Breast epithelium (tissue), 4 donors: ENCODE results near the gene ZNF281. TPM values are rescaled to one million over a fixed set of nuclear protein-coding genes. Genes with fewer than 3 reads are reported as not detected.

ENCODE experiments used
- DNase-seq, 2 donors: peaks; one replicate each; pipeline ENCODE4 v3.0.0-alpha.2; 2019; ENCODE audit warnings: low spot score in 2 of 2
- H3K27ac ChIP-seq, 2 donors: fragments of 200-600 bp; sonication (generic) in 1 of 2; one replicate each; pipeline ENCODE4 v1.5.1; 2016 to 2019; ENCODE audit warnings: mild to moderate bottlenecking in 1 of 2
- H3K27me3 ChIP-seq, 2 donors: fragments of 200-600 bp; sonication (generic) in 1 of 2; one replicate each; pipeline versions ENCODE4 v1.5.1 to v1.6.0; 2017 to 2019; ENCODE audit warnings: control low read depth in 1 of 2, mild to moderate bottlenecking in 1 of 2
- H3K36me3 ChIP-seq: fragments of 200-600 bp; one replicate; pipeline ENCODE4 v1.5.1; 2019
- H3K4me1 ChIP-seq, 2 donors: fragments of 200-600 bp; sonication (generic); one replicate each; pipeline ENCODE4 v1.5.1; 2016 to 2019; ENCODE audit warnings: control low read depth in 1 of 2
- H3K4me3 ChIP-seq, 3 donors: fragments of 200-600 bp; sonication (generic); 1 replicate in 2 of 3; 2 replicates in 1 of 3; pipeline ENCODE4 v1.5.1; 2016 to 2019; ENCODE audit warnings: mild to moderate bottlenecking in 3 of 3, moderate library complexity in 2 of 3
- H3K9me3 ChIP-seq, 2 donors: fragments of 200-600 bp; sonication (generic) in 1 of 2; one replicate each; pipeline ENCODE4 v1.5.1; 2016 to 2019; ENCODE audit warnings: control low read depth in 1 of 2
- POLR2A ChIP-seq: fragments of 450-650 bp; IDR thresholded peaks from one replicate; pipeline ENCODE4 v1.6.1; 2016; ENCODE audit warnings: antibody characterized with exemption, mild to moderate bottlenecking, moderate library complexity
- POLR2AphosphoS5 ChIP-seq, 3 donors: sonication (generic); formaldehyde crosslinking; IDR thresholded peaks; one replicate each; pipeline ENCODE4 v1.6.1; 2017; ENCODE audit warnings: antibody characterized with exemption in 3 of 3
- intact Hi-C: fragments of 100-400 bp; cut with DNase I; formaldehyde crosslinking; loops from one replicate; pipeline ENCODE4 v1.15.1; 2023; ENCODE audit warnings: low total_unique reads
- total RNA-seq, 3 donors: library from RNA; depleted of rRNA; stranded (reverse); fragments of >200 nt; gene quantifications; one replicate each; pipeline ENCODE4 v1.1.0, GENCODE V29; 2016
- TF ChIP-seq, protein P1 (sequence below), 3 donors: fragments of 450-650 bp; IDR thresholded peaks; one replicate each; pipeline ENCODE4 v1.5.1; 2016 to 2017; ENCODE audit warnings: antibody characterized with exemption in 3 of 3, mild to moderate bottlenecking in 3 of 3, moderate library complexity in 3 of 3

The ZNF281 gene
- total RNA-seq, 3 donors from 2014 or later = 11.0 to 25.6 (median 16.1) TPM

DNA sequence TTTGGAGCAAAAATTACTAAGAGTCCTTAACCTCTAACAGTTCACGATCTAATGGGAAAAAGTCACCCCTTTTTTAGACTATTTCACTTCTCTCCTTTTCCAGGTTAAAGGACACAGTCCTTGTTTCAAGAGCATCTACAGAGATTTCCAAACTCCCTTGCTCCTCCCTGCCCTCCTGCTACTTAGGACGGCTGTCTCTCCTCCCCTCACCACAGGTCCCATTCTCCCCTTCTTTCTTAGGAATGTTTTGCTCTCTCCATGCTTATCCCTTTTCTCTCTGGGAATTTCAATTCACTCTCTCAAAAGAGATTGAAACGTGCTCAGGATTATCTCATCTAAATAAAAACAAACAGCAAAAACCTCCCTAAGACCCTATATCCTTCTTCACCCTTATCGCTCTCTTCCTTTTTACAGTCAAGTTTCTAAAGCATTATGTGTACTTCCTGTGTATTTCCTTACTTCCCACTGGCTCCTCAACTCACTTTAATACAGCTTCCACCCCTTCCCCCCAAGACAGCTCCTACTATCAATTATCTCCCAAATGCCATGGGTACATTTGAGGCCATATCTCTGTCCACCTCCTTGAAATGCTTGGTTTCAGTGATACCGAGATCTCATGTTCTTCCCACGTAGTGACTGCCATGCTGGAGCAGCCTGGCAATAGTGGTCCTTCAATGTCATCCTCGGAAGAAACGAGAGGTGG is 43.2 kb upstream of the ZNF281 start:
- Histone ChIP-seq H3K27ac (no peak overlapping the region), H3K9me3 (no peaks in the 10 kb centered on the region), H3K4me1 (no peaks in the 10 kb centered on the region), H3K4me3 (no peak overlapping the region), H3K36me3 (no peaks in the 10 kb centered on the region), H3K27me3 (no peaks in the 10 kb centered on the region)
- DNase-seq = no peak
- intact Hi-C loops = no loop called here
- TF ChIP-seq, protein P1, sequence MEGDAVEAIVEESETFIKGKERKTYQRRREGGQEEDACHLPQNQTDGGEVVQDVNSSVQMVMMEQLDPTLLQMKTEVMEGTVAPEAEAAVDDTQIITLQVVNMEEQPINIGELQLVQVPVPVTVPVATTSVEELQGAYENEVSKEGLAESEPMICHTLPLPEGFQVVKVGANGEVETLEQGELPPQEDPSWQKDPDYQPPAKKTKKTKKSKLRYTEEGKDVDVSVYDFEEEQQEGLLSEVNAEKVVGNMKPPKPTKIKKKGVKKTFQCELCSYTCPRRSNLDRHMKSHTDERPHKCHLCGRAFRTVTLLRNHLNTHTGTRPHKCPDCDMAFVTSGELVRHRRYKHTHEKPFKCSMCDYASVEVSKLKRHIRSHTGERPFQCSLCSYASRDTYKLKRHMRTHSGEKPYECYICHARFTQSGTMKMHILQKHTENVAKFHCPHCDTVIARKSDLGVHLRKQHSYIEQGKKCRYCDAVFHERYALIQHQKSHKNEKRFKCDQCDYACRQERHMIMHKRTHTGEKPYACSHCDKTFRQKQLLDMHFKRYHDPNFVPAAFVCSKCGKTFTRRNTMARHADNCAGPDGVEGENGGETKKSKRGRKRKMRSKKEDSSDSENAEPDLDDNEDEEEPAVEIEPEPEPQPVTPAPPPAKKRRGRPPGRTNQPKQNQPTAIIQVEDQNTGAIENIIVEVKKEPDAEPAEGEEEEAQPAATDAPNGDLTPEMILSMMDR (IDR thresholded peaks at IDR 0.05) = no peak
- TF ChIP-seq POLR2AphosphoS5 (IDR thresholded peaks at IDR 0.05) (no peak), POLR2A (no peak)

DNA sequence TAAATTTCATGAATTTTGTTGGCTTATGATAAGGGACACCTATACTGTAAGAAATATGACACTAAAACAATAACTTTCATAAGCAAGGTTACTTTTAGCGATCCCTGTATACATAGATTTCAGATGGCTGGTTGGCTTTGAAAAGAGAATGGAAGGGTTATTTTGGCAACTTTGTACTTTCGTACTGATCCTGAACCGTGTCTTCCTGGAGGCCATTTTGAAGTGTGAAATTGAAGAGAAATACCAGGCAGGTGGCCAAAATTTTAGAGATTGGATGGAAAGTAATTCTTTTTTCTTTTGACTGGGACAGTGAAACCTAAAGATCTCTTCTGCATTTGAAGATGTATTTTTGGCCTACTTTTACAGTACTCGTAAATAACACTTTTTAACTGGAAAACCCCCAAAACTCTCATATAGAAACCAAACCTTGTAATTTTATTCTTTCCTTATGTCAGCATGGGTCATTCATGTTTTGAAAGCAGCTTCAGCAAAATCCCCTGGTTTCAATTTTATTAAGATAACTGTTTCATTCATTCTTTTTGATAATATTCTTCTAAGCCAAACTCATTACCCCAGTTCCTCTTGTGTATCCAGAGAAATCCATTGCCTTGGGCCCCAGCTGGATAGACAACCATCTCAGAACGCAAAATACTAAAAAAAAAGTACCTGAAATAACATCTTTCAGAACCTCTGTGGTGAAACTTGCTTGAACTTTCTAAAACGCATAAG is 38.4 kb upstream of the ZNF281 start:
- Histone ChIP-seq H3K27ac (no peak overlapping the region), H3K9me3 (no peaks in the 10 kb centered on the region), H3K36me3 (no peaks in the 10 kb centered on the region), H3K4me3 (no peak overlapping the region), H3K27me3 (no peaks in the 10 kb centered on the region), H3K4me1 (no peaks in the 10 kb centered on the region)
- DNase-seq = no peak
- TF ChIP-seq, protein P1 (IDR thresholded peaks at IDR 0.05) = no peak
- TF ChIP-seq POLR2AphosphoS5 (IDR thresholded peaks at IDR 0.05) (no peak), POLR2A (no peak)
- intact Hi-C loops = no loop called here

DNA sequence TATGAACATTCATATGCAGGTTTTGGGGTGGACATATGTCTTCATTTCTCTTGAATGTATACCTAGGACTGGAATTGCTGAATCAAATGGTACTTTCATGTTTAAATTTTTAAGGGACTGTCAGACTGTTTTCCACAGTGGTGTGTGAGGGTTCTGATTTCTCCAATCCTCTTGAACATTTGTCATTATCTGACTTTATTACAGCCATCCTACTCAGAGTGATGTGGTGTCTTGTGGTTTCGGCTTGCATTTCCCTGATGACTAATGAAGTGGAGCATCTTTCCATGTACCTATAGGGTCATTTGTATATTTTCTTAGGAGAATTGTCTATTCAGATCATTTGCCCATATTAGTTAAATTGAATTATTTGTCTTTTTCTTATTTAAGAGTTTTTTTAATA is 35.4 kb upstream of the ZNF281 start:
- intact Hi-C loops = no loop called here
- TF ChIP-seq POLR2A (no peak), POLR2AphosphoS5 (IDR thresholded peaks at IDR 0.05) (no peak)
- TF ChIP-seq, protein P1 (IDR thresholded peaks at IDR 0.05) = no peak
- Histone ChIP-seq H3K4me1 (no peaks in the 10 kb centered on the region), H3K27me3 (no peaks in the 10 kb centered on the region), H3K9me3 (no peaks in the 10 kb centered on the region), H3K36me3 (no peaks in the 10 kb centered on the region), H3K27ac (no peak overlapping the region), H3K4me3 (no peak overlapping the region)
- DNase-seq = no peak

DNA sequence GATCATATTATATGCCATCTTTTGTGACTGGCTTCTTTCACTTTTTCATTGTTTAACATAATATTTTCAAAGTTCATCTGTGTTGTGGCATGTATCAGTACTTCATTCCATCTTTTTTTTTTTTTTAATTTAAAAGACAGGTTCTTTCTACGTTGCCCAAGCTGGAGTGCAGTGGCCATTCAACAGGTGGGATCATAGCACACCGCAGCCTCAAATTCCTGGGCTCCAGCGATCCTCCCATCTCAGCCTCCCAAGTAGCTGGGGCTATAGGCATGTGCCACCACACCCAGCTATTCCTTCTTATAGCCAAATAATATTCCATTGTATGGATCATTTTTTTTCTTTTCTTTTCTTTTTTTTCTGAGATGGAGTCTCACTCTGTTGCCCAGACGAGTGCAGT is 34.6 kb upstream of the ZNF281 start:
- intact Hi-C loops = no loop called here
- Histone ChIP-seq H3K27me3 (no peaks in the 10 kb centered on the region), H3K27ac (no peak overlapping the region), H3K36me3 (no peaks in the 10 kb centered on the region), H3K4me3 (no peak overlapping the region), H3K4me1 (no peaks in the 10 kb centered on the region), H3K9me3 (no peaks in the 10 kb centered on the region)
- DNase-seq = no peak
- TF ChIP-seq POLR2A = no peak

DNA sequence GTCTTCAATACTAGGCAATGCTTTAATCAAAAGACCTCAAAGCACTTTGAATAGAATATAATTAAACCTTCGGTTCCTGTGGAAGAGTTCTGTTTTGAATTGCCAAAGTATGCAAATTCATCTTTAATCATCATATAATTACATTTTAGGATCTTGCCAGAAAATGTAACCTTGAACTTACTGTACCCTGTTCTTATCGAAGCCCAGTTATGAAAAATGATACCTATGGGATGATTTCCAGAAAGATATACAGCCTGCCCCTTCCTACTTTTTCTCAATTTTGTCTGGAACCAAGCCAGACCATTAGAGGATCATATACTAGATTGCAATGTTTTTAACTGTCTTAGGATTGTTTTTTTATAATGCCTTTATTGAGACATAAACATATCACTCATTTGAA is 34.0 kb upstream of the ZNF281 start:
- H3K27ac ChIP-seq = no peak overlapping the region
- H3K27me3 ChIP-seq = no peaks in the 10 kb centered on the region
- H3K36me3 ChIP-seq = no peaks in the 10 kb centered on the region
- DNase-seq = no peak
- no peaks in the 10 kb centered on the region for H3K4me1 ChIP-seq
- TF ChIP-seq POLR2A (no peak), POLR2AphosphoS5 (IDR thresholded peaks at IDR 0.05) (no peak)
- TF ChIP-seq, protein P1 (IDR thresholded peaks at IDR 0.05) = no peak
- H3K9me3 ChIP-seq = no peaks in the 10 kb centered on the region
- intact Hi-C loops = no loop called here
- H3K4me3 ChIP-seq = no peak overlapping the region
